Measurements from ENCODE around the gene L1CAM.
A peak's percentile ranks its signal among the peaks of the same experiment; 100 is the strongest.
"Not testable (repeated sequence)": the region's sequence is repeated elsewhere in the genome, so short reads cannot be mapped to it uniquely, and the experiment has no call there.

L1CAM gene

GRCh38 chrX:153827903-153828302 is 58.1 kb downstream of the L1CAM start:
- DNase-seq, result no peak

- no peak for DNase-seq
These were observed 59.0 kb downstream of the L1CAM start for GRCh38 chrX:153827016-153827415.

- DNase-seq, result no peak
These were observed 60.9 kb downstream of the L1CAM start for GRCh38 chrX:153825042-153825441.

- no peak for DNase-seq
These were observed 61.6 kb downstream of the L1CAM start for GRCh38 chrX:153824348-153824747.

GRCh38 chrX:153821066-153821465 is 64.9 kb downstream of the L1CAM start:
- no peak for DNase-seq

GRCh38 chrX:153820601-153821000 is 65.4 kb downstream of the L1CAM start:
- no peak for DNase-seq

GRCh38 chrX:153819384-153820040 is 66.5 kb downstream of the L1CAM start:
- no peak for DNase-seq

- peak; percentile 32 for DNase-seq
These were observed 67.2 kb downstream of the L1CAM start for GRCh38 chrX:153818571-153819383.

- DNase-seq, result not testable (repeated sequence)
These were observed 67.9 kb downstream of the L1CAM start for GRCh38 chrX:153818064-153818463.

GRCh38 chrX:153816831-153817690 is 68.9 kb downstream of the L1CAM start:
- no peak for DNase-seq

- no peak for DNase-seq
These were observed 71.2 kb downstream of the L1CAM start for GRCh38 chrX:153814591-153815315.

- DNase-seq, result no peak
These were observed 72.8 kb downstream of the L1CAM start for GRCh38 chrX:153813161-153813560.

GRCh38 chrX:153812220-153812619 is 73.8 kb downstream of the L1CAM start:
- no peak for DNase-seq
